H1 (cell line): ENCODE results near the gene GNS.

Experiments
- BCL11A ChIP-seq, 2 experiments: IDR thresholded peaks; one replicate each; pipeline ENCODE4 v1.6.1; 2011; ENCODE audit warnings: low read depth in 2 of 2, low read length in 2 of 2, mild to moderate bottlenecking in 2 of 2
- CHD1 ChIP-seq: IDR thresholded peaks from 2 replicates; pipeline ENCODE4 v1.6.1; 2012; ENCODE audit warnings: low read depth, low read length, improper control_type of control experiment
- EP300 ChIP-seq, 2 experiments: IDR thresholded peaks; 1 replicate in 1 of 2; 2 replicates in 1 of 2; pipeline ENCODE4 v1.6.1; 2011 to 2012; ENCODE audit warnings: low read depth in 2 of 2, low read length in 2 of 2, mild to moderate bottlenecking in 2 of 2, borderline replicate concordance in 1 of 2, inconsistent platforms in 1 of 2, moderate library complexity in 1 of 2
- HDAC2 ChIP-seq, 2 experiments: fragments of 300-600 bp in 1 of 2; sonication (generic) in 1 of 2; IDR thresholded peaks; 2 replicates each; pipeline ENCODE4 v1.6.1; 2011 to 2012; ENCODE audit warnings: low read depth in 2 of 2, low read length in 2 of 2, mild to moderate bottlenecking in 2 of 2, moderate library complexity in 2 of 2, borderline replicate concordance in 1 of 2, inconsistent platforms in 1 of 2
- JUN ChIP-seq: IDR thresholded peaks from 2 replicates; pipeline ENCODE4 v1.6.1; 2011; ENCODE audit warnings: low read depth, mild to moderate bottlenecking, improper control_type of control experiment, low read length
- PHF8 ChIP-seq: fragments of 200-600 bp; sonication (generic); conservative IDR thresholded peaks from 2 replicates; pipeline ENCODE4 v1.7.1; 2012; ENCODE audit warnings: low read depth, mild to moderate bottlenecking, inconsistent platforms, low read length, moderate library complexity
- POLR2A ChIP-seq, 2 experiments: IDR thresholded peaks; 1 replicate in 1 of 2; 2 replicates in 1 of 2; pipeline ENCODE4 v1.6.1; 2011; ENCODE audit warnings: low read depth in 2 of 2, low read length in 2 of 2, mild to moderate bottlenecking in 2 of 2; ENCODE audit errors: control extremely low read depth in 1 of 2
- POLR2AphosphoS5 ChIP-seq: IDR thresholded peaks from 2 replicates; pipeline ENCODE4 v1.6.1; 2011; ENCODE audit warnings: low read depth, low read length
- RAD21 ChIP-seq, 2 experiments: IDR thresholded peaks in 1 of 2; conservative IDR thresholded peaks in 1 of 2; 2 replicates each; pipeline ENCODE4 v1.6.1; 2011; ENCODE audit warnings: low read depth in 2 of 2, low read length in 2 of 2, improper control_type of control experiment in 1 of 2, inconsistent platforms in 1 of 2, mild to moderate bottlenecking in 1 of 2, moderate library complexity in 1 of 2
- RFX5 ChIP-seq: IDR thresholded peaks from 2 replicates; pipeline ENCODE4 v1.6.1; 2011; ENCODE audit warnings: low read depth, low read length, improper control_type of control experiment, borderline replicate concordance
- SP4 ChIP-seq: IDR thresholded peaks from 2 replicates; pipeline ENCODE4 v1.6.1; 2012; ENCODE audit warnings: low read length, inconsistent platforms
- YY1 ChIP-seq: IDR thresholded peaks from 2 replicates; pipeline ENCODE4 v1.6.1; 2011; ENCODE audit warnings: low read depth, mild to moderate bottlenecking, low read length
- ZNF274 ChIP-seq: IDR thresholded peaks from 2 replicates; pipeline ENCODE4 v1.7.0; 2012; ENCODE audit warnings: low read length, borderline replicate concordance; ENCODE audit errors: extremely low read depth
- TF ChIP-seq, protein P1 (sequence below), 3 experiments: IDR thresholded peaks; 1 replicate in 2 of 3; 2 replicates in 1 of 3; pipeline versions ENCODE4 v1.5.1 to v1.6.1; 2011; ENCODE audit warnings: low read length in 3 of 3, mild to moderate bottlenecking in 3 of 3, inconsistent platforms in 2 of 3, low read depth in 1 of 3, moderate library complexity in 1 of 3; ENCODE audit not compliant: insufficient read depth in 1 of 3; ENCODE audit errors: control extremely low read depth in 1 of 3

DNA sequence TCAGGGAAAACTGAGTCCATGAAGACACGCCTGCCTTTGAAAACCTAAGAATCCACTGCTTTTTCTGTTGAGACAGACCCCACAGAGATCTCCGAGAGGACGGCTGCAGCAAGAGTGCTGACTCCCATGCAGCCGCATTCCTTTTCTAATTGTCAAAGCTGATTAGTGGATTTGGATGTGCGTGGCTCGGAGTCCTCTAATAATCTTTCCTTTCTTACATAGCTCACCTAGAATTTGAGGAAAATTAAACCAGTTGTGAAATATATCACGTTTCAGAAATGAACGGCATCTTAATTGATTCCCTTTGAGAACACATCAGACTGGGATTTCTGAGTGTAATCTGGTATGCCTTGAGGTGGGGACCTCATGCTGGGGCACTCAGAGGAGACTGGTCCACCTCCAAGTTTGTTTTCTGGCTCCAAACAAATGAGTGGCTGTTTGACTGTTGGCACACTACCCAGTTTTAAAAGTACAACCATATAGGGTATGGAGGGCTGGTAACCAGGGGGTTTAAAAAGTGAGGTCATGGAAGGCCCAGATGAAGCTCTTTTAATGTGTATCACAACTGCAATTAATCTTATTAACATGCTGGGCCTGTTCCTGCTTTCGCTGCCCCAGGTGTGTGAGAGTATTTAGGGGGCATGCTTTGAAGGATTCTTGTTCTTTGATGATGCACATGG lies 85.6 kb downstream of the GNS start:
- TF ChIP-seq EP300 (IDR thresholded peaks at IDR 0.05; ENCODE audit: borderline replicate concordance in 1 of 2, low read depth in 2 of 2, low read length in 2 of 2): no peak
- TF ChIP-seq JUN: no peak
- TF ChIP-seq, protein P1, sequence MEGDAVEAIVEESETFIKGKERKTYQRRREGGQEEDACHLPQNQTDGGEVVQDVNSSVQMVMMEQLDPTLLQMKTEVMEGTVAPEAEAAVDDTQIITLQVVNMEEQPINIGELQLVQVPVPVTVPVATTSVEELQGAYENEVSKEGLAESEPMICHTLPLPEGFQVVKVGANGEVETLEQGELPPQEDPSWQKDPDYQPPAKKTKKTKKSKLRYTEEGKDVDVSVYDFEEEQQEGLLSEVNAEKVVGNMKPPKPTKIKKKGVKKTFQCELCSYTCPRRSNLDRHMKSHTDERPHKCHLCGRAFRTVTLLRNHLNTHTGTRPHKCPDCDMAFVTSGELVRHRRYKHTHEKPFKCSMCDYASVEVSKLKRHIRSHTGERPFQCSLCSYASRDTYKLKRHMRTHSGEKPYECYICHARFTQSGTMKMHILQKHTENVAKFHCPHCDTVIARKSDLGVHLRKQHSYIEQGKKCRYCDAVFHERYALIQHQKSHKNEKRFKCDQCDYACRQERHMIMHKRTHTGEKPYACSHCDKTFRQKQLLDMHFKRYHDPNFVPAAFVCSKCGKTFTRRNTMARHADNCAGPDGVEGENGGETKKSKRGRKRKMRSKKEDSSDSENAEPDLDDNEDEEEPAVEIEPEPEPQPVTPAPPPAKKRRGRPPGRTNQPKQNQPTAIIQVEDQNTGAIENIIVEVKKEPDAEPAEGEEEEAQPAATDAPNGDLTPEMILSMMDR (IDR thresholded peaks at IDR 0.05; ENCODE audit: control extremely low read depth in 1 of 3, insufficient read depth in 1 of 3, low read depth in 1 of 3, low read length in 3 of 3): no peak
- TF ChIP-seq POLR2AphosphoS5: no peak
- TF ChIP-seq POLR2A (IDR thresholded peaks at IDR 0.05; ENCODE audit: control extremely low read depth in 1 of 2, low read depth in 2 of 2, low read length in 2 of 2): no peak
- no peak for TF ChIP-seq HDAC2 (IDR thresholded peaks at IDR 0.05; ENCODE audit: borderline replicate concordance in 1 of 2, low read depth in 2 of 2, low read length in 2 of 2)
- TF ChIP-seq YY1: no peak
- no peak for TF ChIP-seq PHF8
- TF ChIP-seq SP4: no peak
- TF ChIP-seq BCL11A (IDR thresholded peaks at IDR 0.05; ENCODE audit: low read depth in 2 of 2, low read length in 2 of 2): no peak
- no peak for TF ChIP-seq RFX5
- TF ChIP-seq RAD21 (IDR thresholded peaks at IDR 0.05 in 1 of 2, conservative IDR thresholded peaks at IDR 0.05 in 1 of 2; ENCODE audit: low read depth in 2 of 2, low read length in 2 of 2): no peak
- no peak for TF ChIP-seq CHD1
- TF ChIP-seq ZNF274: no peak
